Pancreas (tissue), 10 donors: ENCODE measurements around the gene RFC3. TPM values are rescaled to one million over a fixed set of nuclear protein-coding genes. Genes with fewer than 3 reads are reported as not detected.
"Not testable (repeated sequence)": the region's sequence is repeated elsewhere in the genome, so short reads cannot be mapped to it uniquely, and the experiment has no call there.

Experiments used
- ATAC-seq, 4 donors: fragments of 200-7000 bp; cut with Tn5 transposase; one replicate each; pipeline versions ENCODE4 v1.8.0 to v1.9.1; 2020; ENCODE audit warnings: mild to moderate bottlenecking in 4 of 4, moderate library complexity in 4 of 4
- DNase-seq, 6 donors: peaks; one replicate each; pipeline ENCODE4 v3.0.0-alpha.2; 2020
- FAIRE-seq: peaks from 2 replicates; lab custom pipeline; 2012; peaks lifted over from hg19 to GRCh38; lab: Jason Lieb, UNC
- H3K27ac ChIP-seq, 4 donors: fragments of 200-600 bp; sonication (generic); 1 replicate in 3 of 4; 2 replicates in 1 of 4; pipeline versions ENCODE4 v1.5.0 to v1.8.0; 2020
- H3K27me3 ChIP-seq, 4 donors: fragments of 200-600 bp; one replicate each; pipeline ENCODE4 v1.8.0; 2021
- H3K36me3 ChIP-seq, 3 donors: fragments of 200-600 bp; sonication (generic) in 1 of 3; one replicate each; pipeline versions ENCODE4 v1.5.0 to v1.8.0; 2020 to 2021
- H3K4me1 ChIP-seq, 3 donors: fragments of 200-600 bp; one replicate each; pipeline ENCODE4 v1.8.0; 2021
- H3K4me3 ChIP-seq, 4 donors: fragments of 200-600 bp; sonication (generic) in 2 of 4; one replicate each; pipeline versions ENCODE4 v1.5.0 to v1.8.0; 2020 to 2021
- H3K9me3 ChIP-seq, 4 donors: fragments of 200-600 bp; one replicate each; pipeline ENCODE4 v1.8.0; 2021
- WGBS, 2 donors: extraction: QIAGEN DNeasy Blood & Tissue Kit; methylation state at CpG; one replicate each; pipeline ENCODE4 v1.1.7; 2013; 5-methylcytosine and 5-hydroxymethylcytosine counted together
- intact Hi-C, 3 donors: fragments of 100-400 bp; cut with DNase I; formaldehyde crosslinking; loops; one replicate each; pipeline versions ENCODE4 v1.11.1 to v1.14.2; 2022
- polyA plus RNA-seq, 2 donors: library from polyadenylated mRNA; stranded (reverse); fragments of 200-250 nt; gene quantifications; one replicate each; pipeline ENCODE4 v1.2.3, GENCODE V29; 2013
- total RNA-seq, 6 donors: library from RNA; stranded (reverse); fragmentation: NEBNext Ultra II Directional in 4 of 6; extraction: Animal tissue kit (Norgen Biotek cat#: 25700) in 4 of 6; gene quantifications; one replicate each; pipeline versions ENCODE4 v1.2.1 to v1.2.4, GENCODE V29; 2021 to 2023
- TF ChIP-seq, protein P1 (sequence below), 4 donors: fragments of 200-600 bp; sonication (generic) in 3 of 4; IDR thresholded peaks; one replicate each; pipeline versions ENCODE4 v1.5.0 to v1.8.0; 2021; ENCODE audit warnings: antibody characterized with exemption in 4 of 4
- donor health status: healthy with polysubstance abuse.
- donor health status: DM: no; HTN: no; CAD: no; lungs with moderate emphysema.
- donor health status: DM: no; HTN: no; CAD: no.
- donor health status: control.
- donor health status: control.
- donor health status: Bipolar disorder and iron deficiency.
- donor health status: DM: yes; HTN: yes; CAD: no.
- donor health status: DM: no; HTN: no; CAD: no.
- donor health status: DM: no; HTN: no; CAD: no.
- donor health status: DM: yes; HTN: yes; CAD: no.

RFC3 gene
- total and polyA plus RNA-seq, 8 donors: 1.4 to 5.7 (median 2.9) TPM

GRCh38 chr13:33806470-33807248 is 11.3 kb upstream of the RFC3 start:
- Histone ChIP-seq H3K4me1 (no peaks in the 10 kb centered on the region), H3K27ac (no peak overlapping the region), H3K27me3 (peaks cover 0 to 8% (median 0%) of the 10 kb centered on the region in 4 donors), H3K4me3 (no peak overlapping the region), H3K9me3 (no peaks in the 10 kb centered on the region), H3K36me3 (no peaks in the 10 kb centered on the region)
- ATAC-seq: no peak
- intact Hi-C loops: no loop called here
- no peak for FAIRE-seq
- TF ChIP-seq, protein P1, sequence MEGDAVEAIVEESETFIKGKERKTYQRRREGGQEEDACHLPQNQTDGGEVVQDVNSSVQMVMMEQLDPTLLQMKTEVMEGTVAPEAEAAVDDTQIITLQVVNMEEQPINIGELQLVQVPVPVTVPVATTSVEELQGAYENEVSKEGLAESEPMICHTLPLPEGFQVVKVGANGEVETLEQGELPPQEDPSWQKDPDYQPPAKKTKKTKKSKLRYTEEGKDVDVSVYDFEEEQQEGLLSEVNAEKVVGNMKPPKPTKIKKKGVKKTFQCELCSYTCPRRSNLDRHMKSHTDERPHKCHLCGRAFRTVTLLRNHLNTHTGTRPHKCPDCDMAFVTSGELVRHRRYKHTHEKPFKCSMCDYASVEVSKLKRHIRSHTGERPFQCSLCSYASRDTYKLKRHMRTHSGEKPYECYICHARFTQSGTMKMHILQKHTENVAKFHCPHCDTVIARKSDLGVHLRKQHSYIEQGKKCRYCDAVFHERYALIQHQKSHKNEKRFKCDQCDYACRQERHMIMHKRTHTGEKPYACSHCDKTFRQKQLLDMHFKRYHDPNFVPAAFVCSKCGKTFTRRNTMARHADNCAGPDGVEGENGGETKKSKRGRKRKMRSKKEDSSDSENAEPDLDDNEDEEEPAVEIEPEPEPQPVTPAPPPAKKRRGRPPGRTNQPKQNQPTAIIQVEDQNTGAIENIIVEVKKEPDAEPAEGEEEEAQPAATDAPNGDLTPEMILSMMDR (IDR thresholded peaks at IDR 0.05): no peak
- no peak for DNase-seq
- WGBS, 2 donors: 62 to 69% methylated on average over 8 of the region's 8 CpGs

- H3K9me3 ChIP-seq, ATAC-seq, DNase-seq, intact Hi-C loops, H3K27me3 ChIP-seq, H3K27ac ChIP-seq, H3K36me3 ChIP-seq, FAIRE-seq, H3K4me1 ChIP-seq, H3K4me3 ChIP-seq: not testable (repeated sequence)
- WGBS, 2 donors: 75 to 78% methylated on average over 7 of the region's 7 CpGs
Observed at GRCh38 chr13:33812829-33813228, 5.1 kb upstream of the RFC3 start.

GRCh38 chr13:33815011-33815550 is 2.9 kb upstream of the RFC3 start:
- no peak for FAIRE-seq
- DNase-seq: no peak
- no peak for ATAC-seq
- Histone ChIP-seq H3K9me3 (no peaks in the 10 kb centered on the region), H3K36me3 (no peaks in the 10 kb centered on the region), H3K27me3 (no peaks in the 10 kb centered on the region), H3K27ac (no peak overlapping the region), H3K4me3 (no peak overlapping the region), H3K4me1 (no peaks in the 10 kb centered on the region)
- intact Hi-C loops: no loop called here
- TF ChIP-seq, protein P1 (IDR thresholded peaks at IDR 0.05): no peak
- 12 to 14% methylated on average over 1 of the region's 1 CpG for WGBS, 2 donors

DNA sequence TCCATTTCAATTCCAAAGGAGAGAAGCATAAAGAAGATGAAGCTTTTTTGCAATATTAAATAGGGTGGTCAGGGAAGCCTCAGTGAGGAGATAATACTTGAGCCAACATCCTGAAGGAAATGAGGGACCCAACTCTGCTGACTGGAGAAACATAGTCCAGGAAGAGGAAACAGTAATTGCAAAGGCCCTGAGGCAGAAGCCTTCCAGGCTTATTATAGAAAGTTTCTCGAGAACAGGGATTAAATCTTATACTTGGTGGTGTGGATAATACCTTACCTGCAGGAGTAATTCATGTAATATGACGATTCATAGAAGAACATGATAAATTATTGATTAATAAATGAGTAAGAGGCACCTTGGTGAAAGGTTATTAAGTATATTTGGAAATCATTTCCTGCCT is 1.0 kb upstream of the RFC3 start:
- FAIRE-seq (no peak), ATAC-seq (no peak), DNase-seq (no peak)
- H3K27me3 ChIP-seq: no peaks in the 10 kb centered on the region
- TF ChIP-seq, protein P1 (IDR thresholded peaks at IDR 0.05): no peak
- no peak overlapping the region for H3K27ac ChIP-seq
- no peaks in the 10 kb centered on the region for H3K9me3 ChIP-seq
- no peaks in the 10 kb centered on the region for H3K4me1 ChIP-seq
- no peak overlapping the region for H3K4me3 ChIP-seq
- intact Hi-C loops: no loop called here
- H3K36me3 ChIP-seq: no peaks in the 10 kb centered on the region
- 89 to 92% methylated on average over 2 of the region's 2 CpGs for WGBS, 2 donors

GRCh38 chr13:33817513-33817900 is 442 bp upstream of the RFC3 start:
- WGBS, 2 donors: 17 to 23% methylated on average over 5 of the region's 5 CpGs
- Histone ChIP-seq H3K36me3 (no peaks in the 10 kb centered on the region), H3K27ac (peak overlapping the region in 3 of 4 donors; percentile 34 to 48 (median 43)), H3K4me1 (no peaks in the 10 kb centered on the region), H3K9me3 (no peaks in the 10 kb centered on the region), H3K4me3 (peak overlapping the region; percentile 58 to 93 (median 79)), H3K27me3 (no peaks in the 10 kb centered on the region)
- TF ChIP-seq, protein P1 (IDR thresholded peaks at IDR 0.05): no peak
- intact Hi-C loops: no loop called here
- ATAC-seq (peak in 1 of 4 donors; percentile 3), FAIRE-seq (no peak), DNase-seq (no peak)
